ENCODE data around the gene RORB. TPM values are rescaled to one million over a fixed set of nuclear protein-coding genes. Genes with fewer than 3 reads are reported as not detected.

Gene RORB
- total RNA-seq, 1 experiment from 2014 or later, result 8.7 TPM

DNA sequence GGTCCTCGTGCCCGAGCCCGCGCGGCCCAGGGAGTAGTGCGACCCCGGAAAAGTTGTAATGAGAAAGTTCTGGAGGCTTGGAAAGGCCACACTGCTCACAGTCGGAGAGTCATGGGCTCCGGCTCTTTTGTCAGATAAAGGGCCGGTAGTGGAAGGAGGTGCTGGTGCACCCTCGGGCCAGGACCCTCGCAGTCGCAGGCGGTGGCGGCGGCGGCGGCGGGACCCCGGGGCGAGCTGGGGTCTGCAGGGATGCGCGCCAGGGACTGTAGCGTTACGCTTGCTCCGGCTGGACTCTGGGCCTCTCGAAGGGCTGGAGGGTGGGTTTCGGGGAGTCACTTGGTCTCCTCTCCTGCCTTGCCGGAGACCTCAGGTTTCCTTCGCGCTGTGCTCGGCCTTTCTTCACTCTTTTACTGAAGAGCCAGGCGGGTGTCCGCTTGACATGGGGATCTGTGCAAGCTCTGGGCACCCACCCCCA lies 1.5 kb downstream of the RORB start:
- Mint-ChIP-seq H3K27ac (no peak overlapping the region), H3K4me1 (peaks cover 43% of the 10 kb centered on the region), H3K27me3 (ENCODE audit: low read depth) (peaks cover 42% of the 10 kb centered on the region), H3K36me3 (no peaks in the 10 kb centered on the region), H3K9me3 (no peaks in the 10 kb centered on the region), H3K4me3 (peak overlapping the region; percentile 82)
- ChIA-PET POLR2A (no interaction called here), CTCF (interaction anchor here (0.7 kb wide), 1 partner anchor 11 kb away, joined by 3 read pairs; no protein-coding TSS in a partner anchor)
- ATAC-seq (no peak), DNase-seq (ENCODE audit: low spot score) (peak; percentile 31)
- TF ChIP-seq ZNF232 (CRISPR knock-in tag; IDR thresholded peaks at IDR 0.05) (no peak), MYBL2 (CRISPR knock-in tag; IDR thresholded peaks at IDR 0.05) (peak; percentile 87; the same call in 1 of the 2 replicates), NR2C2 (CRISPR knock-in tag; IDR thresholded peaks at IDR 0.05) (no peak), SP1 (CRISPR knock-in tag; conservative IDR thresholded peaks at IDR 0.05) (peak; percentile 33; the same call in 1 of the 2 replicates), SMAD3 (CRISPR knock-in tag; IDR thresholded peaks at IDR 0.05; ENCODE audit: borderline replicate concordance) (no peak), IRF2 (CRISPR knock-in tag; IDR thresholded peaks at IDR 0.05; ENCODE audit: borderline replicate concordance, low read depth) (no peak), NFATC4 (CRISPR knock-in tag; IDR thresholded peaks at IDR 0.05) (no peak), OVOL2 (CRISPR knock-in tag; IDR thresholded peaks at IDR 0.05; ENCODE audit: borderline replicate concordance) (no peak), ZNF396 (CRISPR knock-in tag; IDR thresholded peaks at IDR 0.05; ENCODE audit: borderline replicate concordance) (no peak), NR3C1 (CRISPR knock-in tag; conservative IDR thresholded peaks at IDR 0.05; ENCODE audit: low read depth) (no peak), TEAD1 (CRISPR knock-in tag; IDR thresholded peaks at IDR 0.05) (no peak), TP53 (CRISPR knock-in tag; IDR thresholded peaks at IDR 0.05) (no peak; the same call in 1 of the 2 replicates), TCF7 (CRISPR knock-in tag; IDR thresholded peaks at IDR 0.05; ENCODE audit: low read depth) (0 out of 2 replicates have a peak, but pooled peaks have one; percentile 3), MXD4 (CRISPR knock-in tag; IDR thresholded peaks at IDR 0.05; ENCODE audit: borderline replicate concordance) (no peak)
- TF ChIP-seq, protein P1, sequence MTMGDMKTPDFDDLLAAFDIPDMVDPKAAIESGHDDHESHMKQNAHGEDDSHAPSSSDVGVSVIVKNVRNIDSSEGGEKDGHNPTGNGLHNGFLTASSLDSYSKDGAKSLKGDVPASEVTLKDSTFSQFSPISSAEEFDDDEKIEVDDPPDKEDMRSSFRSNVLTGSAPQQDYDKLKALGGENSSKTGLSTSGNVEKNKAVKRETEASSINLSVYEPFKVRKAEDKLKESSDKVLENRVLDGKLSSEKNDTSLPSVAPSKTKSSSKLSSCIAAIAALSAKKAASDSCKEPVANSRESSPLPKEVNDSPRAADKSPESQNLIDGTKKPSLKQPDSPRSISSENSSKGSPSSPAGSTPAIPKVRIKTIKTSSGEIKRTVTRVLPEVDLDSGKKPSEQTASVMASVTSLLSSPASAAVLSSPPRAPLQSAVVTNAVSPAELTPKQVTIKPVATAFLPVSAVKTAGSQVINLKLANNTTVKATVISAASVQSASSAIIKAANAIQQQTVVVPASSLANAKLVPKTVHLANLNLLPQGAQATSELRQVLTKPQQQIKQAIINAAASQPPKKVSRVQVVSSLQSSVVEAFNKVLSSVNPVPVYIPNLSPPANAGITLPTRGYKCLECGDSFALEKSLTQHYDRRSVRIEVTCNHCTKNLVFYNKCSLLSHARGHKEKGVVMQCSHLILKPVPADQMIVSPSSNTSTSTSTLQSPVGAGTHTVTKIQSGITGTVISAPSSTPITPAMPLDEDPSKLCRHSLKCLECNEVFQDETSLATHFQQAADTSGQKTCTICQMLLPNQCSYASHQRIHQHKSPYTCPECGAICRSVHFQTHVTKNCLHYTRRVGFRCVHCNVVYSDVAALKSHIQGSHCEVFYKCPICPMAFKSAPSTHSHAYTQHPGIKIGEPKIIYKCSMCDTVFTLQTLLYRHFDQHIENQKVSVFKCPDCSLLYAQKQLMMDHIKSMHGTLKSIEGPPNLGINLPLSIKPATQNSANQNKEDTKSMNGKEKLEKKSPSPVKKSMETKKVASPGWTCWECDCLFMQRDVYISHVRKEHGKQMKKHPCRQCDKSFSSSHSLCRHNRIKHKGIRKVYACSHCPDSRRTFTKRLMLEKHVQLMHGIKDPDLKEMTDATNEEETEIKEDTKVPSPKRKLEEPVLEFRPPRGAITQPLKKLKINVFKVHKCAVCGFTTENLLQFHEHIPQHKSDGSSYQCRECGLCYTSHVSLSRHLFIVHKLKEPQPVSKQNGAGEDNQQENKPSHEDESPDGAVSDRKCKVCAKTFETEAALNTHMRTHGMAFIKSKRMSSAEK (CRISPR knock-in tag; IDR thresholded peaks at IDR 0.05; ENCODE audit: borderline replicate concordance), result no peak
- TF ChIP-seq, protein P2, sequence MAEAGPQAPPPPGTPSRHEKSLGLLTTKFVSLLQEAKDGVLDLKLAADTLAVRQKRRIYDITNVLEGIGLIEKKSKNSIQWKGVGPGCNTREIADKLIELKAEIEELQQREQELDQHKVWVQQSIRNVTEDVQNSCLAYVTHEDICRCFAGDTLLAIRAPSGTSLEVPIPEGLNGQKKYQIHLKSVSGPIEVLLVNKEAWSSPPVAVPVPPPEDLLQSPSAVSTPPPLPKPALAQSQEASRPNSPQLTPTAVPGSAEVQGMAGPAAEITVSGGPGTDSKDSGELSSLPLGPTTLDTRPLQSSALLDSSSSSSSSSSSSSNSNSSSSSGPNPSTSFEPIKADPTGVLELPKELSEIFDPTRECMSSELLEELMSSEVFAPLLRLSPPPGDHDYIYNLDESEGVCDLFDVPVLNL (CRISPR knock-in tag; IDR thresholded peaks at IDR 0.05; ENCODE audit: borderline replicate concordance, low read depth), result 0 out of 2 replicates have a peak, but pooled peaks have one; percentile 58
- TF ChIP-seq, protein P3, sequence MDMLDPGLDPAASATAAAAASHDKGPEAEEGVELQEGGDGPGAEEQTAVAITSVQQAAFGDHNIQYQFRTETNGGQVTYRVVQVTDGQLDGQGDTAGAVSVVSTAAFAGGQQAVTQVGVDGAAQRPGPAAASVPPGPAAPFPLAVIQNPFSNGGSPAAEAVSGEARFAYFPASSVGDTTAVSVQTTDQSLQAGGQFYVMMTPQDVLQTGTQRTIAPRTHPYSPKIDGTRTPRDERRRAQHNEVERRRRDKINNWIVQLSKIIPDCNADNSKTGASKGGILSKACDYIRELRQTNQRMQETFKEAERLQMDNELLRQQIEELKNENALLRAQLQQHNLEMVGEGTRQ (CRISPR knock-in tag; IDR thresholded peaks at IDR 0.05), result no peak
- TF ChIP-seq, protein P4, sequence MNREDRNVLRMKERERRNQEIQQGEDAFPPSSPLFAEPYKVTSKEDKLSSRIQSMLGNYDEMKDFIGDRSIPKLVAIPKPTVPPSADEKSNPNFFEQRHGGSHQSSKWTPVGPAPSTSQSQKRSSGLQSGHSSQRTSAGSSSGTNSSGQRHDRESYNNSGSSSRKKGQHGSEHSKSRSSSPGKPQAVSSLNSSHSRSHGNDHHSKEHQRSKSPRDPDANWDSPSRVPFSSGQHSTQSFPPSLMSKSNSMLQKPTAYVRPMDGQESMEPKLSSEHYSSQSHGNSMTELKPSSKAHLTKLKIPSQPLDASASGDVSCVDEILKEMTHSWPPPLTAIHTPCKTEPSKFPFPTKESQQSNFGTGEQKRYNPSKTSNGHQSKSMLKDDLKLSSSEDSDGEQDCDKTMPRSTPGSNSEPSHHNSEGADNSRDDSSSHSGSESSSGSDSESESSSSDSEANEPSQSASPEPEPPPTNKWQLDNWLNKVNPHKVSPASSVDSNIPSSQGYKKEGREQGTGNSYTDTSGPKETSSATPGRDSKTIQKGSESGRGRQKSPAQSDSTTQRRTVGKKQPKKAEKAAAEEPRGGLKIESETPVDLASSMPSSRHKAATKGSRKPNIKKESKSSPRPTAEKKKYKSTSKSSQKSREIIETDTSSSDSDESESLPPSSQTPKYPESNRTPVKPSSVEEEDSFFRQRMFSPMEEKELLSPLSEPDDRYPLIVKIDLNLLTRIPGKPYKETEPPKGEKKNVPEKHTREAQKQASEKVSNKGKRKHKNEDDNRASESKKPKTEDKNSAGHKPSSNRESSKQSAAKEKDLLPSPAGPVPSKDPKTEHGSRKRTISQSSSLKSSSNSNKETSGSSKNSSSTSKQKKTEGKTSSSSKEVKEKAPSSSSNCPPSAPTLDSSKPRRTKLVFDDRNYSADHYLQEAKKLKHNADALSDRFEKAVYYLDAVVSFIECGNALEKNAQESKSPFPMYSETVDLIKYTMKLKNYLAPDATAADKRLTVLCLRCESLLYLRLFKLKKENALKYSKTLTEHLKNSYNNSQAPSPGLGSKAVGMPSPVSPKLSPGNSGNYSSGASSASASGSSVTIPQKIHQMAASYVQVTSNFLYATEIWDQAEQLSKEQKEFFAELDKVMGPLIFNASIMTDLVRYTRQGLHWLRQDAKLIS (CRISPR knock-in tag; IDR thresholded peaks at IDR 0.05; ENCODE audit: borderline replicate concordance), result no peak
- TF ChIP-seq, protein P5, sequence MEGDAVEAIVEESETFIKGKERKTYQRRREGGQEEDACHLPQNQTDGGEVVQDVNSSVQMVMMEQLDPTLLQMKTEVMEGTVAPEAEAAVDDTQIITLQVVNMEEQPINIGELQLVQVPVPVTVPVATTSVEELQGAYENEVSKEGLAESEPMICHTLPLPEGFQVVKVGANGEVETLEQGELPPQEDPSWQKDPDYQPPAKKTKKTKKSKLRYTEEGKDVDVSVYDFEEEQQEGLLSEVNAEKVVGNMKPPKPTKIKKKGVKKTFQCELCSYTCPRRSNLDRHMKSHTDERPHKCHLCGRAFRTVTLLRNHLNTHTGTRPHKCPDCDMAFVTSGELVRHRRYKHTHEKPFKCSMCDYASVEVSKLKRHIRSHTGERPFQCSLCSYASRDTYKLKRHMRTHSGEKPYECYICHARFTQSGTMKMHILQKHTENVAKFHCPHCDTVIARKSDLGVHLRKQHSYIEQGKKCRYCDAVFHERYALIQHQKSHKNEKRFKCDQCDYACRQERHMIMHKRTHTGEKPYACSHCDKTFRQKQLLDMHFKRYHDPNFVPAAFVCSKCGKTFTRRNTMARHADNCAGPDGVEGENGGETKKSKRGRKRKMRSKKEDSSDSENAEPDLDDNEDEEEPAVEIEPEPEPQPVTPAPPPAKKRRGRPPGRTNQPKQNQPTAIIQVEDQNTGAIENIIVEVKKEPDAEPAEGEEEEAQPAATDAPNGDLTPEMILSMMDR (IDR thresholded peaks at IDR 0.05), result no peak
- TF ChIP-seq, protein P6, sequence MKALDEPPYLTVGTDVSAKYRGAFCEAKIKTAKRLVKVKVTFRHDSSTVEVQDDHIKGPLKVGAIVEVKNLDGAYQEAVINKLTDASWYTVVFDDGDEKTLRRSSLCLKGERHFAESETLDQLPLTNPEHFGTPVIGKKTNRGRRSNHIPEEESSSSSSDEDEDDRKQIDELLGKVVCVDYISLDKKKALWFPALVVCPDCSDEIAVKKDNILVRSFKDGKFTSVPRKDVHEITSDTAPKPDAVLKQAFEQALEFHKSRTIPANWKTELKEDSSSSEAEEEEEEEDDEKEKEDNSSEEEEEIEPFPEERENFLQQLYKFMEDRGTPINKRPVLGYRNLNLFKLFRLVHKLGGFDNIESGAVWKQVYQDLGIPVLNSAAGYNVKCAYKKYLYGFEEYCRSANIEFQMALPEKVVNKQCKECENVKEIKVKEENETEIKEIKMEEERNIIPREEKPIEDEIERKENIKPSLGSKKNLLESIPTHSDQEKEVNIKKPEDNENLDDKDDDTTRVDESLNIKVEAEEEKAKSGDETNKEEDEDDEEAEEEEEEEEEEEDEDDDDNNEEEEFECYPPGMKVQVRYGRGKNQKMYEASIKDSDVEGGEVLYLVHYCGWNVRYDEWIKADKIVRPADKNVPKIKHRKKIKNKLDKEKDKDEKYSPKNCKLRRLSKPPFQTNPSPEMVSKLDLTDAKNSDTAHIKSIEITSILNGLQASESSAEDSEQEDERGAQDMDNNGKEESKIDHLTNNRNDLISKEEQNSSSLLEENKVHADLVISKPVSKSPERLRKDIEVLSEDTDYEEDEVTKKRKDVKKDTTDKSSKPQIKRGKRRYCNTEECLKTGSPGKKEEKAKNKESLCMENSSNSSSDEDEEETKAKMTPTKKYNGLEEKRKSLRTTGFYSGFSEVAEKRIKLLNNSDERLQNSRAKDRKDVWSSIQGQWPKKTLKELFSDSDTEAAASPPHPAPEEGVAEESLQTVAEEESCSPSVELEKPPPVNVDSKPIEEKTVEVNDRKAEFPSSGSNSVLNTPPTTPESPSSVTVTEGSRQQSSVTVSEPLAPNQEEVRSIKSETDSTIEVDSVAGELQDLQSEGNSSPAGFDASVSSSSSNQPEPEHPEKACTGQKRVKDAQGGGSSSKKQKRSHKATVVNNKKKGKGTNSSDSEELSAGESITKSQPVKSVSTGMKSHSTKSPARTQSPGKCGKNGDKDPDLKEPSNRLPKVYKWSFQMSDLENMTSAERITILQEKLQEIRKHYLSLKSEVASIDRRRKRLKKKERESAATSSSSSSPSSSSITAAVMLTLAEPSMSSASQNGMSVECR (CRISPR knock-in tag; IDR thresholded peaks at IDR 0.05; ENCODE audit: borderline replicate concordance), result 0 out of 2 replicates have a peak, but pooled peaks have one; percentile 42
